COR-L47 (cell line): ENCODE data around the gene RING1.
"Not testable (repeated sequence)": the region's sequence is repeated elsewhere in the genome, so short reads cannot be mapped to it uniquely, and the experiment has no call there.

ENCODE experiments used
- DNase-seq: peaks from one replicate; lab custom pipeline; 2025; lab: John Stamatoyannopoulos, UW

RING1 gene

DNA sequence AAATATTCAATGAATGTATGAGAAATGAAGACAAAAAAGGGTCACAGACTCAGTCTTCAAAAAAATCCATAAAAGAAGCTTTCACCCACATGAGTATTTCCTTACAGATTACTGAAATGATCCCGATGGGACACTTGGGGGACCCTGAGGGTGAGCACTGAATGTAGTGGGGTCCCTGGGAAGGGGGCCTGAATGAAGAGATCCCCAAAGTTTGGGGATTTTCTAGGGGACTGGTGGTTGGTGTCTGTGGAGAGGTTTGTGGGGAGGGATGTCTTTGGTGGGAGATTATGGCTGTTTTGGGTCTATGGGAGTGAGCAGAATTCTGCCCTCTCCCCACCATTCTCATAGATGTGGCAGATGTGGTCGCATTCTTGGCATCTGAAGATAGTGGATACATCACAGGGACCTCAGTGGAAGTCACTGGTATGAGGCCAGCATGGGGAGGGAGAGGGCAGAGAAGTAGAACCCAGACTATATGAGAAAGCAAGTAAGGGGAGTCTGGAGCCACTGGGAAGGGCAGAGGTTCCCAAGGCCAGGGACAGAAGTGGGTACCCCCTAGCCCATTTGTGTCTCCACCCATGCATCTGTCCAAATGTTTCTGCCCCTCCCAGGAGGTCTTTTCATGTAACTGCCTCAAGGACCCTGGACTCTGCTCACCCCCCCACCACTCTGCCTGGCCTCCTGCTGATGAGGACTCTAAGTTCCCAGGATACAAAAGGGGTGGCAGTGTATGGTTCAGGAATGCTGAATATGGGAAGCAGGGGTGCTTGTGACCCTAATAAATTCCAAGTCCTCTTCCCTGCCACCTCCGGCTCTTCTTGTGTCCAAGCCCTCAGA is 2.1 kb upstream of the RING1 start:
- no peak for DNase-seq

DNA sequence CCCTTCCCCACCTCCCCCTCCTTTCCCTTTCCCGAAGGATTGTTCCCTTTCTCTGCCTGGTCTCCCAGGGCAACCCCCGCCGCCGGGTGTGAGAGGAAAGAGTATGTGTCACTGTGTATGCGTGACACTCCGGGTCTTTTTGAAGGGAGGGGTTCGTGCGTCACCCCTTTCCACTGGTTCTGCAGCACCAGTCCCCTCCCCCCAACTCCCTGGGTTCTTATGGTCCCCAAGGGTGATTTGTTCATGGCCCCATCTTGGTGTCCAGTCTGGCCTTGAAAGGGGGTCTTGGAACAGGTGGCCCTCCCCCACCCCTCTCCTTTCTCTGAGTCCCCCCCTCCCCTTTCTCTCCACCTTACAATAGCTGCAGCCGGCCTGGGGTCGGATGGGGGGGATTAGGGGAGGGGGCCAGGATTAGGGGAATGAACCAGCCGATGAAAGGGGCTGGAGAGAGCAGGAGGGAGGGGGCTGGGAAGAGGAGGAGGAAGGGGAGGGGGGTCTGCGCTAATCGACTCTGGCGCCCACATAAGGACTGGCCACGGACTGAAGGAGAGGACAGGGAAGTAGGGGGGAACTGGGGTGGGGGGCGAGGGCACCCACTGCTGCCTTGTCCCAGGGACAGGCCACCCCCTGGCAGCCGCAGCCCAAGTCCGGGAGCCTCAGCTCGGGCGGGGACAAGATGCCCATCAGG is 1.3 kb upstream of the RING1 start:
- no peak for DNase-seq

DNA sequence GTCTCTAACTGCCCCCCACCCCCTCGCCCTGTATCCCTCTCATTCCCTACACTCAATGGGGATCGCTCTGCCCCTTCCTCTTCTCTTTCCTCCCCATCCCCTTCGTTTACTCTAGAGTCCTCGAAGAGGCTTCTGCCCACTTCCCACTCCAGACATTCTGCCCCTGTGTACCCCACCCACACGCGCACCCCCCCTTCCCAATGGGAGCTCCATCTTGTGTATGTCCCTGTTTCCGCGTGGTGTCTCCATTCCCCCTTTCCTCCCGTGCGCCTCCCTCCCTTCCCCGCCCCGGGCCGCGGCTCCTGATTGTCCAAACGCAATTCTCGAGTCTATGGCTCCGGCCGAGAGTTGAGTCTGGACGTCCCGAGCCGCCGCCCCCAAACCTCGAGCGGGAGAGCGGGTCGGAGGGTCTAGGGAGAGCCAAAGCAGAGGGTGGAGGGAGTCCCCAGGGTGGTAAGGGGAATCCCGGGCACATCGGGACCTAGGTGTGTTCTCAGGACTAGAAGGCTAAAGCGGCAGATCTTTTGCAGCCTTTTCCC is 679 bp upstream of the RING1 start:
- DNase-seq, result no peak

DNA sequence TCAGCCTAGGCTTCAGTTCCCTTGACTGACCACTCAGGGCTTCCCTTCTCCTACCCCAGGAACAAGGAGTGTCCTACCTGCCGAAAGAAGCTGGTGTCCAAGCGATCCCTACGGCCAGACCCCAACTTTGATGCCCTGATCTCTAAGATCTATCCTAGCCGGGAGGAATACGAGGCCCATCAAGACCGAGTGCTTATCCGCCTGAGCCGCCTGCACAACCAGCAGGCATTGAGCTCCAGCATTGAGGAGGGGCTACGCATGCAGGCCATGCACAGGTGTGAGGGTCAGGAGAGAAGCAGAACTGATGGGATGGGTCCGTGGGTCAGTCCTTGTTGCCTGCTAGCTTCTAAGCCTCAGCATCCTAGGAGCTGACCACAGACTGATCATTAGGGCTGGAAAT is 1.6 kb downstream of the RING1 start:
- DNase-seq, result no peak

DNA sequence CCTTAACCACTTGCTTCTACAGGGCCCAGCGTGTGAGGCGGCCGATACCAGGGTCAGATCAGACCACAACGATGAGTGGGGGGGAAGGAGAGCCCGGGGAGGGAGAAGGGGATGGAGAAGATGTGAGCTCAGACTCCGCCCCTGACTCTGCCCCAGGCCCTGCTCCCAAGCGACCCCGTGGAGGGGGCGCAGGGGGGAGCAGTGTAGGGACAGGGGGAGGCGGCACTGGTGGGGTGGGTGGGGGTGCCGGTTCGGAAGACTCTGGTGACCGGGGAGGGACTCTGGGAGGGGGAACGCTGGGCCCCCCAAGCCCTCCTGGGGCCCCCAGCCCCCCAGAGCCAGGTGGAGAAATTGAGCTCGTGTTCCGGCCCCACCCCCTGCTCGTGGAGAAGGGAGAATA is 2.8 kb downstream of the RING1 start:
- DNase-seq, result no peak

DNA sequence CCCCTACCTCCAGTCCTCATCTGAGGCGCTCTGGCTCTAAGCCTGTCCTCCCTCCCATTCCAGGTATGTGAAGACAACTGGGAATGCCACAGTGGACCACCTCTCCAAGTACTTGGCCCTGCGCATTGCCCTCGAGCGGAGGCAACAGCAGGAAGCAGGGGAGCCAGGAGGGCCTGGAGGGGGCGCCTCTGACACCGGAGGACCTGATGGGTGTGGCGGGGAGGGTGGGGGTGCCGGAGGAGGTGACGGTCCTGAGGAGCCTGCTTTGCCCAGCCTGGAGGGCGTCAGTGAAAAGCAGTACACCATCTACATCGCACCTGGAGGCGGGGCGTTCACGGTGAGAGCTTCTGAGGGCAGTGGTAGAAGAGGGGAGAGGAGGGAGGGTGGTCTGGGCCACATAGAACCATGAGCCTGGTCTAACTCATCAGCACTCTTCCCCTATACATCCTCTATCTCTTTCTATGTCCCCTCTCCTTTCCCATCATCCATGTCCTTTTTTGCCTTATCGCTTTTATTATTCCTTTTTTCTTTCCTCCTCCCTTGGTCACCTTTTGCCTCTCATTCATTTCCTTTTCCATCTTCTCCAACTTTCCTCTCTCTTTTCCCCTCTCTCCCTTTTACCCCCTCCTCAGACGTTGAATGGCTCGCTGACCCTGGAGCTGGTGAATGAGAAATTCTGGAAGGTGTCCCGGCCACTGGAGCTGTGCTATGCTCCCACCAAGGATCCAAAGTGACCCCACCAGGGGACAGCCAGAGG is 3.5 kb downstream of the RING1 start:
- no peak for DNase-seq

DNA sequence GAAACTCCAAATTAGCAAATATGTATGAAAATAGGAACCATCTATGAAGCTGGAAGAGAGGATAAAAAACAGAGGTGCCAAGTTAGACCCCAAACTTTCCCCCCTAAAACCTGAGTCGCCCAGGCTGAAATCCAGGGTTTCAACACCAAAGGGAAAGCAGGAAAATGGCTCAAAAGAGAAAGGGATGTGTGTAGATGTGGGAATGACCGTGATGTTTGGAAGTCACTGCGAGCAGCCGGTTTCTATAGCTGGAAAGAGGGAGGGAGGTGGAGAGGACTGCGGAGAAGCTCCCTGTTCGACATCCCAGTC is 4.5 kb downstream of the RING1 start:
- no peak for DNase-seq

DNA sequence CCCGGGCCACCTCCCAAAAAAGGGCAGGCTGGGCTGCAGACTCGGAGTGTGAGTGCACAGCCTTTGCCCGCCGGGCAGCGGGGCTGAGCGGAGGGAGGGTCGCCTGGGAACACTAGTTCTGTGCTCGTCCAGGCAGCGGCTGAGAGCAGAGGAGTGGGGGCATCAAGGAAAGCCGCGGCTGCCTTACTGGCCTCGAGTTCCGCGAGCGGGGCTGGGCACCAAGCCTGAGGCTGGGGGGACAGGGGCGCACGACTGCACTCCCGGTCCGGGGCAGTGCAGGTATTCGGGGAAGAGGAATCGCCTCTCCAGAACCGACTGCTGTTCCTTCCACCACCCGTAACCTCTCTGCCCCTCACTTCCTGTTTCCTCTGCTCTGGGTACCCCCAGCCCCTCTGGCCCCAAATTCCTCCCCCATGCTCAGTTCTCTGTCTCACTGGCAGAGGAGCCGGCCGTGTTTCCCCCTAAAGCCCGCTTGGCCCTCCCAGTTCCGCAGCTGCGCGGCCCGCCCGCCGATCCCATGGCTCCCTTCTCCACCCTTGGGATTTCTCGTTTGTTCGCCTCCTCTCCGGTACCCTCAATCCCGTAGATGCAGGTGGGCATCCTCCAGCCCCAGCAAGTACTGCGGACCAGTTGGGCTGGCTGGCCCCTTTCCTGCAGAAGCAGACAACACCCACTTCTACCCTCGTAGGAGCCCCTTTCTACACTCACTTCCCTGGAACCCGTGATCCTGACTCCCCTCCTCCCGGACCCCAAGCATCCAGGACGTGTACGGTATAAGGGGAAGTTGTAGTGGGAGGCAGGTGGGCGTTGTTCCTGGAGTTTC is 5.1 kb downstream of the RING1 start:
- no peak for DNase-seq

DNA sequence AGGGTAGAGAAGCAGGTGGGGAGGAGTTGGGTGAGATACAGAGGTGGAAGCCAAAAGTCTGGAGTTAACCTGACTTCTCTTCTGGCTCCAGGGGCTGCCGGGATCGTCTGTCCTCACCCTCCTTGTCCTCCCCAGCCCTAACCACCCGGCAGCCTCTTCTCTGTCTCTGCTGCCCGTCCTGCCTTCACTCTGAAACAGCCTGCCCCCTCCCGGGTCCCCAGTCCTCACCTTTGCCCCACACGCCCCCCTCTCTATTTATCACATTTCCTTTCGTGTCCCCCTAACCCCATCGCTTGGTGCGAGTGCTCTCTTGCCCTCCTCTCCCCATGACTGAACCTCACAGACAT is 5.7 kb downstream of the RING1 start:
- no peak for DNase-seq

DNA sequence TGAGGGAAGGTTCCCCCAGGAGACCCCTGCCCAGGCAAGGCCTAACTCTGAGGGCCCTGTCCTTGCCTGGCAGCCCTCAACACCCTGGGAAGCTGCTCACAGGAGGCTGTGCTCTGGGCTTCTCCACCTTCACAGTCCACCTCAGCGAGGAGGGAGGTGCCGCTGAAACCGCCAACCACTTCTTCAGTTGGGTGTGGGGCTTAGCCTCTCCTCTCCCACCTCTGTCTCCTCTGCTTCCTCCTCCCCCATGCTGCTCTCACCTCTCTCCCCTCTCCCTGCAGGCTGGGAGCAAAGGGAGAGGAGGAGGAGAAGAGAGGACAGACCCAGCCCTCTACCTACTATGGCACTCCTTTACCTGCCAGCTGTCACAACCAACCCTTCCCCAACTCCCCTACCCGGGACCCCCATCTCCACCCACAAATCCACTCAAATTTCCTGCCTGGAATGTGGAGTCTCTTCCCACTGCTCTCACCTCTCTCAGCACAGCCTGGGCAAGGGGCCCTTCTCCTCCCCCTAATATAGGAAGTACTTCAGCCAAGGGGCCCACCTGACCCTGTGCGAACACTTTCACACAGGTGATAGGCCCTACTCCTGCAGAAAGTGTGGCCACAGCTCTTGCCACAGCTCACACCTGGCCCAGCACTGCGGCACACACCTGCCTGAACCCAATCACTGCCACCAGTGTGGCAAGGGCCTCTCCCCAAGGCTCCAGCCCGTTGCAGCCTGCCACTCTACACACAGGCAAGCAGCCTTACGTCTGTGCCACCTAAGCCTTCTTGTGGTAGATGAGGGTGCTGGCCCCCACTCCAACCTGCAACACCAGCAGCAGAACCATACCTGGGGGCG is 7.2 kb downstream of the RING1 start:
- no peak for DNase-seq

DNA sequence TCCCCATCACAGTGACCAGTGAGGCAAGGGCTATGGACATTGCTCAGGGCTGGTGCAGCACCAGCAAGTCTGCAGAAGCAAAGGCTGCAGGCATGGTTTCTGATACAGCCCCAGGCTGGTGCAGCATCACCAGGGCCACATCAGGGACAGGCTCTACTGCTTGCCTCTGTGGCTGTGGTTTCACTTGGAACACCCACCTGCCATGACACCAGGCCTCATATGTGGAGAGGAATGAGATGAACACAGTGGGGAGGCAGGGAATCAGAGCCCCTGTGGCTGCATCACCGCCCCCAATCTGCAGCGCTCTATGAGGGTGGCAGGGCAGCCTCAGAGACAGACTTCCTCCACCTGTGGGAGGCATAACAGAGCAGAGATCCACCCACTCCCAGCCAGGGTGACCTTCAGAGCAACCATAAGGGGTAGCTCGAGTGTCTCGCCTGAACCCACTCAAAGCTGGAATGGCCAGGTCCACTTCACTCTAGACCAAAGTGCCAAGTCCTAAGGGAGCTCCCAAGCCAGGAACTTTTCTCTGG is 7.9 kb downstream of the RING1 start:
- no peak for DNase-seq

DNA sequence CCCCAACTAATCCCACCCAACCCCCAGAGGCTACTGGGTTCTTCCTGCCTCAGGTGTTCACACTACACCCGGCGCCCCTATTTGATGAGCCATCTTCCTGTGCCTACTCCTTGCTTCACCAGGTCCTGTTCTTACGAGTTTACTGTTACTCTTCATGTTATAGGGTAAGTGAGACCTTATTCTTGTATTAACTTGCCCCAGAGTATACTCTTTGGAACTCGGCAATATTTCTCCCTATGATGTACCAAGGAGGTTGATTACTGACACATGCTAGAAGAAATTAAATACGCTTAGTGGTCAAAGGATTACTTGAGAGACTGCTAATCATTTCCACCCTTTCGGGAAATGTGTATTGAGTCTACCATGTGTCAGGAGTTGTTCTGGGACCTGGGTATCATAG is 8.9 kb downstream of the RING1 start:
- no peak for DNase-seq

DNA sequence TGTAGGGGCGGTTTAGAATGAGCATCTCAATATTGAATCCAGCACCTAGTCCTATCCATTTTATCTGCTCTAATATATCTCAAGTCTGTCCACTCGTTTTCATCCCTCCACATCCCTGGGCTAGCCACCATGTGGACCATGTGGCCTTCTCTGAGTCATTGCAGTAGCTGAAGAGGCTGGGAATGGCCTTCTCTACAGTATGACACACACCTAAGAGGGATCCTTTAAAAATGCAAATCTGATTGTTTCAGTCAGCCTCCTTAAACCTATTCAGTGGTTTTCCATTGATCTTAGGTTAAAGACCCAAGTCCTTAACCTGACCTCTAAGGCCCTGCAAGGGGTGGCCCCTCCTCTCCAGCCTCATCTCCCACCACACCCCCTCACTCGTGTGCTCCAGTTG is 9.4 kb downstream of the RING1 start:
- DNase-seq, result no peak

DNA sequence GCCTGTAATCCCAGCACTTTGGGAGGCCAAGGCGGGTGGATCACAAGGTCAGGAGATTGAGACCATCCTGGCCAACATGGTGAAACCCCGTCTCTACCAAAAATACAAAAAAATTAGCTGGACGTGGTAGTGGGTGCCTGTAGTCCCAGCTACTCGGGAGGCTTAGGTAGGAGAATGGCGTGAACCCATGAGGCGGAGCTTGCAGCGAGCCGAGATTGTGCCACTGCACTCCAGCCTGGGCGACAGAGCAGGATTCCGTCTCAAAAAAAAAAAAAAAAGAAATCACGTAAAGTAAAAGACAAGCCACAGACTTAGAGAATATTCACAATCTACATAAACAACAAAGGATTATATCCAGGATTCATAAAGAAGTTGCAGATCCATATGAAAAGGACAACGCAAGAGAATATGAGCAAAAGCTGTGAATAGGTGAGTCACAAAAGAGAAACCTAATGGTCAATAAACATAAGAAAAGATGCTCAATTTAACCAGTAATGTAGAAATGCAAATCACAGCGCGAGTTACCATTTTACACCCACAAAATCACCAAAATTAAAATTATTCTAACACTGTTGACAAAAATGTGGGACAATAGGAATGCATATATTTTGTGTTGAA is 18.3 kb downstream of the RING1 start:
- DNase-seq, result not testable (repeated sequence)

DNA sequence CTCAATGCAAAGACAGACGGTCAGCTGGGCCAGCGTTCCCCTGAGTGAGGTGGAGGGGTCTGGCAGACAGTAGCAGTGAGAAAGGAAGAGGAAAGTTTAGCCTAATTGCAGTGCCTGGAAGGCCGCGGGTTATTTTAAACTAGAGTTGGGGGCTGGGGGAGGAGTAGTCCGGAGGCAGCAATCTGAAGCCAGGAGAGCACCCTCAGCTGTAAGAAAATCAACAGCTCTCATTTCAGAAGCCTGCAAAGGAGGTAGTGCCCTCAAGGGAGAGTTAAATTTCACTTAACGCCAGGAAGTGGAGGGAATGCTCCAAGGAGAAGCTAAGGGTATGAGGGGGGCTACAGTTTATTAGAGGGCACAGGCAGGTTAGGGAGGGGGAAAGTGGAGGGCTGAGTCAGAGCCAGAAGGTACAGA is 26.9 kb downstream of the RING1 start:
- no peak for DNase-seq

DNA sequence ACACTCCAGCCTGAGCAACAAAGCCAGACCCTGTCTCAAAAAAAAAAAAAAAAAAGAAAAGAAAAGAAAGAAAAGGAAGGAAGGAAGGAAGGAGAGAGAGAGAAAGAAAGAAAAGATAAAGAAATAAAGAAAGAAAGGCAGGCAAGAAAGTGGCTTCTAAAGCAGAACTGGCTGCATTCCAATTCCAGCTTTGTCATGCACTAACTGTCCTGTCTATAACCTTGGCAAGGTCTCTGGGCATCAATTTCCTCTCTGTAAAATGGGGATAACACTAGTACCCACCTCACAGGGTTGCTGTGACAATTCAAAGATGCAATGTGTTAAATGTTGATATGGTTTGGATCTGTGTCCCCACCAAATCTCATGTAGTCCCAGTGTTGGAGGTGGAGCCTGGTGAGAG is 28.0 kb downstream of the RING1 start:
- no peak for DNase-seq

DNA sequence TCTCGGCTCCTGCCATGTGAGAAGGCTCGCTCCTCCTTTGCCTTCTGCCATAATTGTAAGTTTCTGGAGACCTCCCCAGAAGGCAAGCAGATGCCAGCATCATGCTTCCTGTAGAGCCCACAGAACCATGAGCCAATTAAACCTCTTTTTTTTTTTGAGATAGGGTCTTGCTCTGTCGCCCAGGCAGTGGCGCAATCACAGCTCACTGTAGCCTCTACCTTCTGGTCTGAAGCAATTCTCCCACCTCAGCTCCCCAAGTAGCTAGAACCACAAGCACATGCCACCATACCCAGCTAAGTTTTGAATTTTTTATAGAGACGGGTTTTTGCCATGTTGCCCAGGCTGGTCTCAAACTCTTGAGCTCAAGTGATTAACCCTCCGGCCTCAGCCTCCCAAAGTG is 28.6 kb downstream of the RING1 start:
- DNase-seq, result no peak

DNA sequence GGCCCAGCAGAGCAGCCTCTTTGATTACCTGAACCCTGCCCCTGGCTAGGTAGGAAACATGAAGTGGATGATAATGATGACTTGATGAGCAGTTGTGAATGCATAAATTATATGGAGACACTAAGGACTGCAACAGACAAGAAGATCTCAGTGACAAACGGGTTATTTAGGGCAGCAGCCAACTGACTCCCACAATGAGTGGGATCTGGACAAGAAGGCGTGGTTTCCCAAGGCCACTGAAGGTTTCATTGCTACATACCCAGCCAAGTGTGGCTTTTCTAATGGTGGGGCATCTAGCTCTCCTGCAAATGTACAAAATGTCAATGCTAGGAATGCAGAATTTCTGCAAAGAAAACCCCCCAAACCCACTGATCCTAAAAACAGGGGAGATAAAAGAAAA is 29.4 kb downstream of the RING1 start:
- DNase-seq, result no peak

DNA sequence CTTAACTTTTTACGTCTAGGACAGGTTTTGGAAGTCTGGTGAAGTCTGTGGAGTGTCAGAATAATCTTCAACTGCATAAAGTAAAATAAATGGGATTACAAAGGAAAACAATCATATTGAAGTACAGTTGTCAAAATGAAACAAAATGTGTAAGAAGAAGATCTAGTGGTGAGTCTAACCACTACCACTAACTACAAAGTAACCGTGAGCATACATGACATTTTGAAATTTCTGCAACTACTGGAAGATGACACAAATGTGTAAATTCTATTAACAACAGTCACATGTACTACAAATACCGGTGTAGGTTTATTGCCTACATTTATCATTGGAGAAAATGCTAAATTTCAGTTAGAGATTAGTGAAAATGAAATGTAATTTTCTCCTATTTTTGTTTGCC is 33.7 kb downstream of the RING1 start:
- no peak for DNase-seq

DNA sequence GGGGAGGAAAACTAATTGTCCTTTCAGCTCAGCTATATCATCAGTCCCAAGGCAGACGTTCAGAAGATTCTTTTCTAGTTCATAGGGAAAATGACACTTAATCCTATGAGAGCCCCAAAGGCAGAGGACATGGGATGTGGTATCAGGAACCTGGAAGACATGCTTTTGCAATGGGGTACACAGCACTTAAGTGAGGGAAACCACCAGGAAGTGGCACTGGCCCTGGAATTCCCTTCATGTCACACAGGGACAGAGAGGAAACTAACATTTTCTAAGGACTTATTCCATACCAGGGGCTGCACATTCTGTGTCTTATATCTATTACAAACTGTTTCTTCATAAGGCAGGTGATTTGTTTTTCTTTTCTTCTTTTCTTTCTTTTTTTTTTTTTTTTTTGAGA is 35.2 kb downstream of the RING1 start:
- no peak for DNase-seq
